A549 treated with CpdA at 1 μM for 4 hours (cell line): ENCODE measurements around the gene KRTAP5-7. TPM values are rescaled to one million over a fixed set of nuclear protein-coding genes. Genes with fewer than 3 reads are reported as not detected.

Experiments
- total RNA-seq: library from RNA; stranded (reverse); fragments of 200-300 nt; extraction: Qiagen RNA extraction; gene quantifications from 5 replicates; pipeline ENCODE4 v1.2.3, GENCODE V29; 2022; ENCODE audit warnings: low read depth

KRTAP5-7 gene
- not detected in 5 replicates for total RNA-seq

GRCh38 chr11:71526796-71527575 is at the start of gene KRTAP5-7:
TSS of gene KRTAP5-7 (plus strand) at chr11:71527267. CDS start at chr11:71527301, 34 bp downstream.

DNA sequence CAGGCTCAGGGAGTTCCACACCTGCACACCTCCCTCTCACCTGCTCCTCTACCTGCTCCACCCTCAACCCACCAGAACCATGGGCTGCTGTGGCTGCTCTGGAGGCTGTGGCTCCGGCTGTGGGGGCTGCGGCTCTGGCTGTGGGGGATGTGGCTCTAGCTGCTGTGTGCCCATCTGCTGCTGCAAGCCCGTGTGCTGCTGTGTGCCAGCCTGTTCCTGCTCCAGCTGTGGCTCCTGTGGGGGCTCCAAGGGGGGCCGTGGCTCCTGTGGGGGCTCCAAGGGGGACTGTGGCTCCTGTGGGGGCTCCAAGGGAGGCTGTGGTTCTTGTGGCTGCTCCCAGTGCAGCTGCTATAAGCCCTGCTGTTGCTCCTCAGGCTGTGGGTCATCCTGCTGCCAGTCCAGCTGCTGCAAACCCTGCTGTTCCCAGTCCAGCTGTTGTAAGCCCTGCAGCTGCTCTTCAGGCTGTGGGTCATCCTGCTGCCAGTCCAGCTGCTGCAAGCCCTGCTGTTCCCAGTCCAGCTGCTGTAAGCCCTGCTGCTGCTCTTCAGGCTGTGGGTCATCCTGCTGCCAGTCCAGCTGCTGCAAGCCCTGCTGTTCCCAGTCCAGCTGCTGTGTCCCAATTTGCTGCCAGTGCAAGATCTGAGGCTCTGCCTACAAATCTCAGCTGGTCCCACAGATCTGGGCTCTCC is 11.1 kb downstream of the KRTAP5-7 start, which contains the start of gene KRTAP5-8:
Gene KRTAP5-8 (plus strand): TSS at position 49 of the 689 bp plus-strand sequence. CDS start 31 bp downstream, at position 80.

GRCh38 chr11:71548120-71548519 is 21.1 kb downstream of the KRTAP5-7 start, which contains the start of gene KRTAP5-9:
TSS of gene KRTAP5-9 (plus strand) at chr11:71548420. CDS start at chr11:71548658, 238 bp downstream.

DNA sequence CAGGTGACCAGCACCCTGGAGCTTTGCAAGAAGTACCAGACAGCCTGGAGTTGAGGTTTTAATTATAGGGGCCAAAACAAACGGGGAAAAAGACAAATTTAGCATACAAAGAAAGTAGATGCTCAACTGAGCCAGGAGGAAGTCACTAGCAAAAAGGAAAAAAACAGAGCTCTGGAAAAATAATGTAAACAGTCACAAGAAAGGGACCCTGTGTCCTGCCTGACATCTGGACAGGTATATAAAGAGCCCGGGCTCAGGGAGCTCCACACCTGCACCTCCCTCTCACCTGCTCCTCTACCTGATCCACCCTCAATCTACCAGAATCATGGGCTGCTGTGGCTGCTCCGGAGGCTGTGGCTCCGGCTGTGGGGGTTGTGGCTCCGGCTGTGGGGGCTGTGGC is 38.2 kb downstream of the KRTAP5-7 start, which contains the start of gene KRTAP5-10:
Gene KRTAP5-10 (plus strand): TSS at position 301 of the 400 bp plus-strand sequence. CDS start 25 bp downstream, at position 326.

Other genes starting within 250 kb of the KRTAP5-7 start
- 49.5 to 52.7 TPM (median 51.8 TPM) in 5 replicates for gene DHCR7, start 78.9 kb upstream of the KRTAP5-7 start, total RNA-seq
- gene NADSYN1, start 74.1 kb upstream of the KRTAP5-7 start, total RNA-seq, result 44.1 to 49.8 TPM (median 46.0 TPM) in 5 replicates
- gene KRTAP5-8, start 10.8 kb downstream of the KRTAP5-7 start, total RNA-seq, result not detected in 5 replicates
- gene KRTAP5-9, start 21.2 kb downstream of the KRTAP5-7 start, total RNA-seq, result 0.05 to 0.12 TPM in 2 of 5 replicates, not detected in the others
- not detected in 5 replicates for gene KRTAP5-10, start 38.3 kb downstream of the KRTAP5-7 start, total RNA-seq
- gene KRTAP5-11, start 55.6 kb downstream of the KRTAP5-7 start, total RNA-seq, result not detected in 5 replicates